HG02981 (cell line): Measurements from ENCODE around the gene NR5A1.

Experiments used
- ATAC-seq: cut with Tn5 transposase; IDR thresholded peaks from one replicate; pipeline ENCODE4 v1.9.1; 2021; ENCODE audit warnings: mild to moderate bottlenecking, moderate library complexity; ENCODE audit not compliant: unreplicated experiment

The NR5A1 gene

GRCh38 chr9:124506931-124507879 lies at the start of gene NR5A1:
Gene NR5A1, minus strand, starts transcription at chr9:124507399. Its CDS starts 4,004 bp downstream, at chr9:124503395.
- no peak for ATAC-seq

DNA sequence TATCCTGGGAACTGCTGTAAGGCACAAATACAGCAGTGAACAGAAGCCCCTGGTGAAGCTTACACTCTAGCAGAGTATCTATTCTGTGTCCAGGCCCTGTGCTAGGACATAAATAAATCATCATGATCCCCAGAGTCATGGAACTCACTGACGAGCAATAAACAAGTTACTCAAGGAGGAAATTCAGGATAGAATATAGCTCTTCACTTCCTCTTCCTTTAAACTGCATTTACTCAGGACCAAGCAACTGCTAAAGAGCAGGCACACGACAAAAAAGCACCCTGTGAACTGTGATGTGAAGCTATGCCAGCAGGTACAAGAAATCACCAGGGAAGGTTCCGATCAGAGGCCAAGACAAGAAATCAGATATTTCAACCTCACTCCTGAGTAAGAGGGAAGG lies 47.8 kb upstream of the NR5A1 start:
- ATAC-seq, result no peak

DNA sequence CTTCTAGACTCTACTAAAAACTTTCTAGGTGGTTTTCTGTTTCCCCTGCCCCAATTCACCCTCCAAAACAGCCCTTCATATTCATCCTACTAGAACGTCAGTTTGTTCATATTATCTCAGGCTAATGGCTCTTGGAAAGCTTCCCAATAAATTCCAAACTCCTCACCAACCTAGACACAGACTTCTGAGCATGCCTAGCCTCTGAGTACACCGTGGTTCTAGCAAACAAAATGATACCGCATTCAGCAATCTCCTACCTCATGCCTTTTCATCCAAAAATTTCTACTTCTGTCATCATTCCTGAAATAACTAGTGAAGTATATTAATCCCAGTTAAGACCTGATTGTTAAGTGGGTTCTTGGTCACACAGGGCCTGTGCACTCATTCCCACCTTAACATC lies 46.5 kb upstream of the NR5A1 start:
- no peak for ATAC-seq

- ATAC-seq, result no peak
Observed at GRCh38 chr9:124552273-124552605, 45.0 kb upstream of the NR5A1 start.

GRCh38 chr9:124551472-124552272 lies 44.5 kb upstream of the NR5A1 start:
- ATAC-seq, result no peak

GRCh38 chr9:124550072-124550471 lies 42.9 kb upstream of the NR5A1 start:
- no peak for ATAC-seq

DNA sequence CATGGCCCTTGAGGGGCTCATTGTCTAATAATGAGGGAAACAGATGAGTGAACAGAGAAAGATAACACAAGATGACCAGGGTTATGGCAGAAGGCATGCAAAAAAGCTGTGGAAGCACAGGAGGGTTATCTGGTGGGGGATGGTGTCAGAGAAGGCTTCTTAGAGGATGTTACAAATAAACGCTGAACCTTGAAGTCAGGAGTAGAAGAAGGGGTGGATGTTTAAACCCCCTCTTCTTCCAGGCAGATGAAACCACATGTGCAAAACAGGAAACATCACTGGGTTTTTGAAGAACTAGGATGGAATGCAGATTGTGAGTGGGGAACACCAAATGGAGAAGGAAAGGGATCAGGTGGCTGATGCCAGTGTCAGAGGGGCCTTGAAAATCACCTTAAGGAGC lies 41.8 kb upstream of the NR5A1 start:
- no peak for ATAC-seq

- no peak for ATAC-seq
Observed at GRCh38 chr9:124544535-124544934, 37.3 kb upstream of the NR5A1 start.

- ATAC-seq, result no peak
Observed at GRCh38 chr9:124541824-124542223, 34.6 kb upstream of the NR5A1 start.

- no peak for ATAC-seq
Observed at GRCh38 chr9:124537926-124538325, 30.7 kb upstream of the NR5A1 start.

DNA sequence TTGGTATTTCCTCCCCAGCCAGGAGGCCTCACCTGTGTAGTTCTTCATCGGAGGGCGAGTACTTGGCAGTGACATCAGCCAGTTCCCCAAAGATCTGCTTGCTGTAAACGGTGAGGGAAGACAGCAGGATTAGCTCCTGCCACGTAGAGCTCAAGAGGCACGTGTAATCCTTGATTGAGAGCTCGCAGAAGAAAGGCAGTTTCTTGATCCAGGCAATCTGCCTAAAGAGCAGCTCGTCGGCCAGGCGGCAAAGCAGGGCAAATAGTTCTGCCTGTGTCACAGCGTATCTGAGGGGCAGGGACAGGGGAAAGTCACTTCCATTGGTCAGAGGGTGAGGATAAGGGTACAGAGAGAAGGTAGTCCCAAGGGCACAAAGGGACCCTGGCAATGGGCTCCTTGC lies 28.6 kb upstream of the NR5A1 start:
- ATAC-seq, result no peak

GRCh38 chr9:124532897-124533296 lies 25.7 kb upstream of the NR5A1 start:
- no peak for ATAC-seq

DNA sequence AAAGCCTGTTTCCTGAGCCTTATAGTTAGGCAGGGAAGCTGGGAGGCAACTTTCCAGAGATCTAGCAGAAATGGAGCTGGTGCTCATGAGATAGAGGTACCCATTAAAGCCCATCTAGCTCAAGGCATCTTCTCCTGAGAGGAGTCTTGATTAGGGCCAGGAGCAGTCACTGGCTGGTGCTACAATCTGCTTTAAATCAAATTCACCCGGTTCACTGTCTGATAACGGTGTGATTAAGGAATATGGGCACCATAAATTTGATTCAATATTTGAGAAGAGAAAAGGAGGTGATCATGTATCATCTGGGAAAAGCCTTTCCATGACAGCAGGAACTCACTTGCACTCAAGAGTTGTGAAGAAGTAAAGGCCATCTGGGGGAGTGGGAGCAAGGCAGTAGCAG lies 23.9 kb upstream of the NR5A1 start:
- no peak for ATAC-seq

GRCh38 chr9:124530246-124530645 lies 23.0 kb upstream of the NR5A1 start:
- ATAC-seq, result no peak

DNA sequence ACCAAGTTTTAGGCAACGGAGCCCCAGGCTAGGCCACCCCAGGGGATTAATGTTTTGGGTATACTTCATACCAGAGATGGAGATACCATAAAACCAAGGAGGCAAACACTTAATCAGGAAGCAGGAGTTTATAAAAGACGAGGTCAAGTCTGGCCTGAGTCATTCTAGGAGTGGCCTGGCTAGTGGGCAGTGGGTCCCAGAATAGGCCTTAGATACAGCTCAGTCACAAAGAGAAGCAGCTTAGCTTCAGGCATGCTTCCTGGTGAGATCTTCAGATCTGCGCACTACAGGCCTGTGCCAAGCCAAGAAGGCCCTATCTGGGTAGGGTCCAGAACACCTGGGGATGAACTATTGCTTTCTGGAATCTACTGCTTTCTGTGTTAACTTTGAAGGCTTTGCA lies 20.6 kb upstream of the NR5A1 start:
- ATAC-seq, result no peak

GRCh38 chr9:124526174-124526573 lies 19.0 kb upstream of the NR5A1 start:
- ATAC-seq, result no peak

DNA sequence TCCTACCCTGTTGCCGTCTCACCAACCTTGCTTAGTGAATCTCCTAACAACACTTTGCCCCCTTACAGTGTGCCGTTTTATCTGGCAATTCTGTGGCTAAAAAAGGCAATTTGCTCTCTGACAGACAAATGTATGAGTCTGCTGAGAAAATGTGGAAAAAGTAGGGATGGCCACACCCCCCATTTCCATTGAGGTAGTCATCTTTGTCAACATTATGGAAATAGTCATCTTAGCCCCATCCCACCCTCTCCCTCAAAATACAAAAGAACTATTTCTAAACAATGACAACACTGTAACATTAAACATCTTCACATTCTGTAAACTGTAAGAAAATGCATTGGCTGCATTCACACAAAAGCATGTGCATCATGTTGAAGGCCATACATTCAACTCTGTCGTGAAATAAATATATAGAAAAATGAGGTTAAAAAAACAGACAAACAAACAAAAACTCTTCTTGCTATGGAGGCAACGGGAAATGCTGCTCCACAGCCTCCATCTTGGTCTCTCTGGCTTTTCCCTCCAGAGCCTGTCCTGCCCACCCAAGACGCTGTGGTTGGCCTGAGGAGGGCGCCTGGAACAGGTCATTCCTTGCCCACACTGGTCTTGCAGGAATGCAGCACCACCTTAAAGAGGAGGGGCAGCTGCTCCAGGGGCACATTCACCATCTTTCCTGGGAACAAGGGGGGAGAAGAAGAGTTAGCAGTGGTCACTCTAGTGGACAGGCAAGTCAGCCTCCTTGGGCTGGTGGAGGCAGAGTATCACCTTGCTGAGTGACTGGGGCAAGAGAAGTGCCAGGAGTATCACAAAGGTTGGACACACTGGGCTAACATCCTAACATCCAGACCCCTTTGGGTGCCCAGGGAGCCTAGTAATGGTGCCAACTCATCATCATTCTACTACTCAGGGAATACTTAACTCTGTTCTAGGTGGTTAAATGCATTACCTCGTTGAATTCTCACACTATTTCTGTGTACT lies 15.2 kb upstream of the NR5A1 start:
- no peak for ATAC-seq

DNA sequence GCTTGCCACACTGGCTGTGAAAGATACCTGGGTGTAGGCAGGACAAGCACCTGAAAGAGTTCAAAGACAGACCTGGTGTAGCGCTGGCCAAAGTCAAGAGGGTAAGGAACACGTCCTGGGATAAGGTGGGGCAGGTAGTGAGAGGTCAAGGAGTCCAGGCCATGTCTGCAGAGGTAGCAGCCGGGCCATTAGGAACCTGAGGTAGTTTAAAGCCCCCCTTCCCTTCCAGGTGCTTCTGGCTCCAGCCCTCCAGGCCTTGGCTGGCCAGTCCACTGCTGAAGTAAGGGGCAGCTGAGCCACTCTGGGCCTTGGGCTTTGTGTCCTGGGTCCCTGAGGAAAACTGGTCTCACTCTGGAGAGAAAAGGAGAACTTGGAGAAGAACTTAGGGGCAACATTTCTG lies 13.9 kb upstream of the NR5A1 start:
- ATAC-seq, result no peak

DNA sequence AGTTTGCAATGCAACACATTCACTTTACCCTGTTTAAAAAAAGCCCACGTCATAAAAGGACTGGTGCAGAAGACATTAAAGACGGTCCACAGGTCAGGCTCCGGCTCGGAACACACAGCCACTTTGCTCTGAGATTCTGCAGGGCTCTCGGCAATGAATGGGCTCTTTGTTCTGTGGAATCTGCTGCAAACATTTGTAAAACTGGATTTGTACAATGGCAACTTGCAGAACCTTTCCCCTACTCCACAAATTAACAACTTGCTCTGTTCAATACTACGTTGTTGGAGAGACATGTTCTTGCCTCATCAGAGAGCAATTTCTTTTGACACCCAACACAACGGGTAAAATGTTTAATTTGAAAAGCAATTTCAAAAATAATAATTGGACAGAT lies 13.0 kb upstream of the NR5A1 start:
- ATAC-seq, result no peak

- ATAC-seq, result no peak
Observed at GRCh38 chr9:124518116-124518515, 10.9 kb upstream of the NR5A1 start.

- no peak for ATAC-seq
Observed at GRCh38 chr9:124517600-124517999, 10.4 kb upstream of the NR5A1 start.
